RWPE1 (cell line): ENCODE data around the gene ERG28.
"Not testable (repeated sequence)": the region's sequence is repeated elsewhere in the genome, so short reads cannot be mapped to it uniquely, and the experiment has no call there.

Experiments used
- CTCF ChIA-PET: fragments of 350-600 bp; sonication (Branson Sonifier 250); formaldehyde crosslinking; extraction: SDS; loops from one replicate; lab custom pipeline; 2021; lab: Yijun Ruan, JAX
- POLR2A ChIA-PET: fragments of 400-600 bp; formaldehyde crosslinking; extraction: SDS; loops from one replicate; lab custom pipeline; 2020; ENCODE audit warnings: antibody characterized with exemption; ENCODE audit not compliant: low non-redundant PET; lab: Yijun Ruan, JAX
- DNase-seq: peaks from one replicate; pipeline ENCODE4 v3.0.0; 2012; ENCODE audit warnings: low spot score
- H3K27ac ChIP-seq: fragments of 450-650 bp; 2 replicates; pipeline ENCODE4 v1.5.1; 2017
- TF ChIP-seq, protein P1 (sequence below): fragments of 450-650 bp; conservative IDR thresholded peaks from 2 replicates; pipeline ENCODE4 v1.5.1; 2017; ENCODE audit warnings: low read depth, mild to moderate bottlenecking

The ERG28 gene

GRCh38 chr14:75602503-75602902, 58.2 kb downstream of the ERG28 start:
- H3K27ac ChIP-seq, result no peak overlapping the region
- TF ChIP-seq, protein P1, sequence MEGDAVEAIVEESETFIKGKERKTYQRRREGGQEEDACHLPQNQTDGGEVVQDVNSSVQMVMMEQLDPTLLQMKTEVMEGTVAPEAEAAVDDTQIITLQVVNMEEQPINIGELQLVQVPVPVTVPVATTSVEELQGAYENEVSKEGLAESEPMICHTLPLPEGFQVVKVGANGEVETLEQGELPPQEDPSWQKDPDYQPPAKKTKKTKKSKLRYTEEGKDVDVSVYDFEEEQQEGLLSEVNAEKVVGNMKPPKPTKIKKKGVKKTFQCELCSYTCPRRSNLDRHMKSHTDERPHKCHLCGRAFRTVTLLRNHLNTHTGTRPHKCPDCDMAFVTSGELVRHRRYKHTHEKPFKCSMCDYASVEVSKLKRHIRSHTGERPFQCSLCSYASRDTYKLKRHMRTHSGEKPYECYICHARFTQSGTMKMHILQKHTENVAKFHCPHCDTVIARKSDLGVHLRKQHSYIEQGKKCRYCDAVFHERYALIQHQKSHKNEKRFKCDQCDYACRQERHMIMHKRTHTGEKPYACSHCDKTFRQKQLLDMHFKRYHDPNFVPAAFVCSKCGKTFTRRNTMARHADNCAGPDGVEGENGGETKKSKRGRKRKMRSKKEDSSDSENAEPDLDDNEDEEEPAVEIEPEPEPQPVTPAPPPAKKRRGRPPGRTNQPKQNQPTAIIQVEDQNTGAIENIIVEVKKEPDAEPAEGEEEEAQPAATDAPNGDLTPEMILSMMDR, result no peak
- POLR2A ChIA-PET, result no interaction called here

GRCh38 chr14:75601061-75601460, 59.6 kb downstream of the ERG28 start:
- CTCF ChIA-PET, result interaction anchor here (0.7 kb wide), 1 partner anchor 22 kb away, joined by 3 read pairs; no protein-coding TSS in a partner anchor
- H3K27ac ChIP-seq, DNase-seq, POLR2A ChIA-PET: not testable (repeated sequence)

More at GRCh38 chr14:75602503-75602902, 58.2 kb downstream of the ERG28 start:
- no peak for DNase-seq
- CTCF ChIA-PET, result no interaction called here

GRCh38 chr14:75600100-75600499, 60.6 kb downstream of the ERG28 start:
- DNase-seq, H3K27ac ChIP-seq, POLR2A ChIA-PET: not testable (repeated sequence)
- CTCF ChIA-PET, result interaction anchor here (0.7 kb wide), 1 partner anchor 34 kb away, joined by 6 read pairs; no protein-coding TSS in a partner anchor
